ENCODE results near the gene ABR. TPM values are rescaled to one million over a fixed set of nuclear protein-coding genes. Genes with fewer than 3 reads are reported as not detected.

Gene ABR
- total and polyA plus RNA-seq, 4 experiments from 2014 or later: 7.2 to 157 (median 86.1) TPM

GRCh38 chr17:1031711-1032110 lies 148.1 kb downstream of the ABR start:
- Histone ChIP-seq H3K36me3 (ENCODE audit: insufficient read depth, low read length) (peaks cover 6% of the 10 kb centered on the region), H3K4me1 (ENCODE audit: insufficient read depth, low read length) (no peaks in the 10 kb centered on the region), H3K27ac (ENCODE audit: low read depth, low read length) (no peak overlapping the region), H3K9me3 (ENCODE audit: control insufficient read depth in 1 of 2, low read length in 2 of 2) (no peaks in the 10 kb centered on the region), H3K27me3 (ENCODE audit: insufficient read depth, low read length) (no peaks in the 10 kb centered on the region), H3K4me3 (ENCODE audit: low read length in 2 of 2) (no peak overlapping the region)
- intact Hi-C loops (cut with micrococcal nuclease): no loop called here
- H3K4me3 Mint-ChIP-seq: no peak overlapping the region
- H3K27me3 Mint-ChIP-seq: no peaks in the 10 kb centered on the region
- POLR2A ChIA-PET (ENCODE audit: partially characterized antibody): no interaction called here
- H3K4me1 Mint-ChIP-seq: no peaks in the 10 kb centered on the region
- DNase-seq: no peak
- H3K27ac Mint-ChIP-seq: no peak overlapping the region
- H3K9me3 Mint-ChIP-seq: no peaks in the 10 kb centered on the region
- peaks cover 0 to 9% of the 10 kb centered on the region in 2 donors for H3K36me3 Mint-ChIP-seq
- CTCF ChIA-PET (ENCODE audit: partially characterized antibody): no interaction called here

DNA sequence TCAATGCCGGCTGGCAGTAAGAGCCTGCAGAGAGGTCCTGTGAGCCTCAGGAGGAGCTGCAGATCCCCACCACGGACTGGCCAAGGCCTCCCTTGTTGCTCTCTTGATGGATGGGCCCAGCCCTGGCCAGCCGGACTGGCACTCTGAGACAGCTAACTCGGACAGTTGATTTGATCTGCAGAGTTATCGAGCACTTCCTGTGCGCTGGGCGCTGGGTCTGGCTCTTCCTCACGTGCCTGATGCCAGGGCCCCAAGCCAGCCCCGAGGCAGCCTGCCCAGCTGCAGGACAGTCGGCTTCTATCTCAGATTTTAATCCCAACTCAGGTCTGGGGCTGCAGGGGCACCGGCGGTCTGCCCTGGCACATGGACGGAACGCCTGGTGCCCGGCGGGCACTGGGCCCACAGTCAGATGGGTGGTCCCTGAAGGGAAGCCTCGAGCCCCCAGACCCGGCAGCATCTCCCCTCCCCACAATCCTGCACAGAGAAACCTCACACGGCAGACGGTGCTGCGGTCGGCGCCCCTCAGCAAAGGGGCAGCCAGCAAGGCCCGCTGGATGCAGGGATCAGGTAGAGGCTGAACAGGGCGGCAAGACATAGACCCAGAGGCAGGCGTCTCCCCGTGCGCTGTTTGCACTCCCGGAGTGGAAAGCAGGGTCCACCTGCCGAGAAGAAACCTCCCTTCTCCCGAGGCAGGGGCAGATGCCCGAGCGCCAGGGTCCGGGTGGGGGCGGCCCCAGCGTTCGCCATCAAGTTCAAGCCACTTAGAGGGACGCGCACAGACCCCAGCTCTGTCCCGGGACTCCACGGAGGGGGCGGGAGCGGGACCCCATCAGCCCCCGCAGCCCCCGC lies 148.9 kb downstream of the ABR start:
- Mint-ChIP-seq H3K36me3 (peaks cover 0 to 9% of the 10 kb centered on the region in 2 donors), H3K27ac (no peak overlapping the region)
- peaks cover 6% of the 10 kb centered on the region for H3K36me3 ChIP-seq (ENCODE audit: insufficient read depth, low read length)

GRCh38 chr17:1029922-1030644 lies 149.7 kb downstream of the ABR start:
- intact Hi-C loops (cut with micrococcal nuclease): no loop called here
- no peak for DNase-seq

More for the DNA sequence above, 148.9 kb downstream of the ABR start:
- Histone ChIP-seq H3K27me3 (ENCODE audit: insufficient read depth, low read length) (no peaks in the 10 kb centered on the region), H3K9me3 (ENCODE audit: control insufficient read depth in 1 of 2, low read length in 2 of 2) (no peaks in the 10 kb centered on the region), H3K27ac (ENCODE audit: low read depth, low read length) (no peak overlapping the region), H3K4me1 (ENCODE audit: insufficient read depth, low read length) (no peaks in the 10 kb centered on the region), H3K4me3 (ENCODE audit: low read length in 2 of 2) (no peak overlapping the region)
- no peak for DNase-seq
- no peaks in the 10 kb centered on the region for H3K4me1 Mint-ChIP-seq
- H3K27me3 Mint-ChIP-seq: no peaks in the 10 kb centered on the region
- H3K9me3 Mint-ChIP-seq: no peaks in the 10 kb centered on the region
- H3K4me3 Mint-ChIP-seq: no peak overlapping the region
- POLR2A ChIA-PET (ENCODE audit: partially characterized antibody): no interaction called here
- intact Hi-C loops (cut with micrococcal nuclease): no loop called here
- CTCF ChIA-PET (ENCODE audit: partially characterized antibody): no interaction called here

DNA sequence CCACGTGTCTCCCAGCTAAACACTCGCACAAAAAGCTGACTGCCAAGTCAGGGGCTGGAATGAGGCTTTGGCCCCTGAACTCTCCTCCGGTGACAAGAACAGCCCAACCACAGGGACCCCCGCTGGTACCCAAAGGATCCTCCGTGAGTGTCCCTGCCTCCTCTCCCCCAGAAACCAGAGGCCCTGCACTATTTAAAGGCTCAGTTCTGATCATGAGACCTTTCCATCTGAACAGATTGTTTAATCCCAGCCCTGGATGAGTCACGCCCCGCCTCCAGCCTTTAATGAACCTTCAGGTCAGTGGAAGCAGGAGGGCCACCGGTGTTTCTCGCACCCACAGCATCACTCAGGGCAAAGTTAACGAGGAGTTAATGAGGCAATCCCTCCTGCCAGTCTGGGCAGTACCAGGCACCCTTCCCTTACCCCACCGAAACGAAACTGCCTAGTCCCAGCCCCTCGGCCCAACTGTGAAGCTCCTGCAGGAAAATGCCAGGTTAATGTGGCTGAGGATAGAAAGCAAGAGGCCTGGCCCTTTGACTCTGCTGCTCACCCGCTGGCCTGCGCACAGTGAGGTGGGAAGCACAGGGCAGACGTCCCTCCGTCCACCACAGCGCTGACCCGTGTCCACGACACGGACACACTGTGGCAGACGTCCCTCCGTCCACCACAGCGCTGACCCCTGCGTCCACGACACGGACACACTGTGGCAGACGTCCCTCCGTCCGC lies 150.4 kb downstream of the ABR start:
- Mint-ChIP-seq H3K27ac (peak overlapping the region in 1 of 7 donors; percentile 42), H3K36me3 (peaks cover 5 to 9% of the 10 kb centered on the region in 2 donors), H3K9me3 (no peaks in the 10 kb centered on the region), H3K4me1 (no peaks in the 10 kb centered on the region), H3K4me3 (no peak overlapping the region), H3K27me3 (no peaks in the 10 kb centered on the region)
- Histone ChIP-seq H3K9me3 (ENCODE audit: control insufficient read depth in 1 of 2, low read length in 2 of 2) (no peaks in the 10 kb centered on the region), H3K27me3 (ENCODE audit: insufficient read depth, low read length) (no peaks in the 10 kb centered on the region), H3K4me3 (ENCODE audit: low read length in 2 of 2) (no peak overlapping the region), H3K27ac (ENCODE audit: low read depth, low read length) (no peak overlapping the region), H3K4me1 (ENCODE audit: insufficient read depth, low read length) (no peaks in the 10 kb centered on the region), H3K36me3 (ENCODE audit: insufficient read depth, low read length) (peaks cover 6% of the 10 kb centered on the region)
- ChIA-PET POLR2A (ENCODE audit: partially characterized antibody) (no interaction called here), CTCF (ENCODE audit: partially characterized antibody) (no interaction called here)
- intact Hi-C loops (cut with micrococcal nuclease): no loop called here
- DNase-seq: no peak

More at GRCh38 chr17:1029922-1030644, 149.7 kb downstream of the ABR start:
- no peaks in the 10 kb centered on the region for H3K27me3 ChIP-seq (ENCODE audit: insufficient read depth, low read length)
- H3K36me3 ChIP-seq (ENCODE audit: insufficient read depth, low read length): peaks cover 6% of the 10 kb centered on the region
- Mint-ChIP-seq H3K36me3 (peaks cover 5 to 11% of the 10 kb centered on the region in 2 donors), H3K4me1 (no peaks in the 10 kb centered on the region), H3K9me3 (no peaks in the 10 kb centered on the region), H3K4me3 (no peak overlapping the region), H3K27me3 (no peaks in the 10 kb centered on the region), H3K27ac (no peak overlapping the region)
- H3K27ac ChIP-seq (ENCODE audit: low read depth, low read length): no peak overlapping the region
- CTCF ChIA-PET (ENCODE audit: partially characterized antibody): no interaction called here
- no peak overlapping the region for H3K4me3 ChIP-seq (ENCODE audit: low read length in 2 of 2)
- H3K9me3 ChIP-seq (ENCODE audit: control insufficient read depth in 1 of 2, low read length in 2 of 2): no peaks in the 10 kb centered on the region
- POLR2A ChIA-PET (ENCODE audit: partially characterized antibody): no interaction called here
- H3K4me1 ChIP-seq (ENCODE audit: insufficient read depth, low read length): no peaks in the 10 kb centered on the region

DNA sequence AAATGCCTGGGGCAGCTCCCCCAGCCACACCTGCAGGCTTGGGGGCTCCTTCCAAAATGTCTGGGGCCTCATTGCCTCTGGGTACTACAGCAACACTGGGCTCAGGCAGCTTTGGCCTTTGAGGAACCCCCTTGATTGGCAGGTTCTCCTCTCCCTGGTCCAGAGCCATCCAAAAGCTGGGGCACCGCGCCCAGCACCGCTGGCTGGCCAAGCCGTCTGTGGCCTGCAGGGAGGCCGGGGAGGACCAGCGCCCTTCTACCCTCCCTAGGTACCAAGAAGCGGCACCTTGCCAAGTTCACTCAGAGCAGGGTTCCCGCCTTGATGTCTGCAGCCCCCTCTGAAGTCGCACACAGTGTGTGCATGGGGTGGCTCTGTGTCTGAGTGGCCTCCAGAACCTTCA lies 152.7 kb downstream of the ABR start:
- CTCF ChIA-PET (ENCODE audit: partially characterized antibody): no interaction called here
- no peaks in the 10 kb centered on the region for H3K9me3 Mint-ChIP-seq
- no peaks in the 10 kb centered on the region for H3K4me1 ChIP-seq (ENCODE audit: insufficient read depth, low read length)
- no peak for DNase-seq
- no peaks in the 10 kb centered on the region for H3K9me3 ChIP-seq (ENCODE audit: control insufficient read depth in 1 of 2, low read length in 2 of 2)
- no peak overlapping the region for H3K27ac Mint-ChIP-seq
- H3K4me3 ChIP-seq (ENCODE audit: low read length in 2 of 2): no peak overlapping the region
- no peaks in the 10 kb centered on the region for H3K36me3 ChIP-seq (ENCODE audit: insufficient read depth, low read length)
- H3K4me1 Mint-ChIP-seq: no peaks in the 10 kb centered on the region
- intact Hi-C loops (cut with micrococcal nuclease): no loop called here
- H3K27ac ChIP-seq (ENCODE audit: low read depth, low read length): no peak overlapping the region
- POLR2A ChIA-PET (ENCODE audit: partially characterized antibody): no interaction called here
- H3K36me3 Mint-ChIP-seq: peaks cover 5 to 6% of the 10 kb centered on the region in 2 donors
- no peaks in the 10 kb centered on the region for H3K27me3 ChIP-seq (ENCODE audit: insufficient read depth, low read length)
- no peak overlapping the region for H3K4me3 Mint-ChIP-seq
- H3K27me3 Mint-ChIP-seq: no peaks in the 10 kb centered on the region

- Histone ChIP-seq H3K27me3 (ENCODE audit: insufficient read depth, low read length) (no peaks in the 10 kb centered on the region), H3K4me3 (ENCODE audit: low read length in 2 of 2) (no peak overlapping the region), H3K27ac (ENCODE audit: low read depth, low read length) (no peak overlapping the region), H3K9me3 (ENCODE audit: control insufficient read depth in 1 of 2, low read length in 2 of 2) (no peaks in the 10 kb centered on the region), H3K36me3 (ENCODE audit: insufficient read depth, low read length) (no peaks in the 10 kb centered on the region), H3K4me1 (ENCODE audit: insufficient read depth, low read length) (no peaks in the 10 kb centered on the region)
- Mint-ChIP-seq H3K36me3 (peaks cover 5 to 6% of the 10 kb centered on the region in 2 donors), H3K27ac (no peak overlapping the region), H3K4me3 (no peak overlapping the region), H3K9me3 (no peaks in the 10 kb centered on the region), H3K27me3 (no peaks in the 10 kb centered on the region), H3K4me1 (no peaks in the 10 kb centered on the region)
- ChIA-PET CTCF (ENCODE audit: partially characterized antibody) (no interaction called here), POLR2A (ENCODE audit: partially characterized antibody) (no interaction called here)
- intact Hi-C loops (cut with micrococcal nuclease): no loop called here
- DNase-seq: no peak
These were observed 153.2 kb downstream of the ABR start for GRCh38 chr17:1026599-1026975.
